GM19351 (cell line): Measurements from ENCODE around the gene ST6GALNAC1.

ENCODE experiments used
- ATAC-seq: cut with Tn5 transposase; IDR thresholded peaks from one replicate; pipeline ENCODE4 v1.9.1; 2021; ENCODE audit warnings: mild to moderate bottlenecking, moderate library complexity; ENCODE audit not compliant: unreplicated experiment

ST6GALNAC1 gene

GRCh38 chr17:76584427-76585032 lies 59.0 kb downstream of the ST6GALNAC1 start:
- ATAC-seq = no peak

- no peak for ATAC-seq
Observed at GRCh38 chr17:76582660-76583059, 60.9 kb downstream of the ST6GALNAC1 start.

DNA sequence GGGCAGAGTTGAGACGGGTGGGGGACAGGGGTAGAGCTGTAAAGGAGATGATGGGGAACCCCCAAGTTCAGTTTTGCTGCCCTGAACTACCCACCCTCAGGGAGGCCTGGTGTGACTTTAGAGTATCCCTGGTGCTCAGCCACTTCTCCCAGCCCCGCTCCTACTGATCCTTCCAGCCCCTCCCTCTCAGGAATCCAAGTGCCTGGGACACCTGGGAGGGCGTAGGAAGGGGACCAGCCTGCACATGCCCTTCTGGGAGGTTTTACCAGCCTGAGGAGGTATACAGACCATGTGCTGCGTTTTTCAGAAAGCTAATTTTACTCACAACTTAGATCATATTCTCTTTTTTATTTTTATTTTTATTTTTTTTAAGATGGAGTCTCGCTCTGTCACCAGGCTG lies 62.0 kb downstream of the ST6GALNAC1 start:
- no peak for ATAC-seq

- no peak for ATAC-seq
Observed at GRCh38 chr17:76579281-76579680, 64.3 kb downstream of the ST6GALNAC1 start.

DNA sequence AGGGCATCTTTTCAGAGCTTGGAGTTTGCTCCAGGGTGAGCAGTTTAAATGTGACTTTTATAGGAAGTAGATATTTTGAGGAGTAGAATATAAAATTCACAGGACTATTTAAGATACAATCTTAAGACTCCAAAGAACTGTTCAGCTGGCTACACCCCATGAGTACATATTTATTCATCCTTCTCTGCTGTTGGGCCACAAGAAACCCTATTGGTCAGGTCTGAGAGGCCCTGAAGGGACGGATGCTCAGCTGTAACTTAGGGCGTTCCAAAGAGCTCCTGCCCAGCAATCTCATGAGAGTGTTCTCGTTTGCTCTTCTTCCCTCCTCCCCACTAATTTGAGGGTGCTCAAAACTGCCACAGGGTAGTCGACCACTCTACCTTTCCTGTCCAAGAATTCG lies 65.2 kb downstream of the ST6GALNAC1 start:
- ATAC-seq = no peak

- ATAC-seq = no peak
Observed at GRCh38 chr17:76577876-76578275, 65.7 kb downstream of the ST6GALNAC1 start.

DNA sequence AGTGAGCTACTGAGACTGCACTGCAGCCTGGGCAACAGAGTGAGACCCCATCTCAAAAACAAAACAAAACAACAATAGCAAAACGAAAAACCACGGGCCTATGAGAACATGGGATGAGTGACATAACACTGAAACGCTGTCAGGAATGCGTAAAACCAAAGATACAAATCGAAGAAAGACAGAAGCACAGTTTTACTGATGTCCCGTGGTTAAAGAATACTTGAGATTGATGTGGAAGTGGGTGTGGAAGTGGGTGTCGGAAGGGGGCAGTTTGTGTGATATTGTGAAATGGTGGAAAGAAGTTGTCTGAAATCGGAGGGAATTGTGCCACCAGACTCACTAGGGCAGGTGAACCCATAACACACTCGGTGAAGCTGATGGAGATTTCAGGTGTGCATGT lies 67.4 kb downstream of the ST6GALNAC1 start:
- ATAC-seq = no peak

- no peak for ATAC-seq
Observed at GRCh38 chr17:76575570-76575969, 68.0 kb downstream of the ST6GALNAC1 start.
